Panc1 (cell line): ENCODE data around the gene PIK3R6. TPM values are rescaled to one million over a fixed set of nuclear protein-coding genes. Genes with fewer than 3 reads are reported as not detected.
"Not testable (repeated sequence)": the region's sequence is repeated elsewhere in the genome, so short reads cannot be mapped to it uniquely, and the experiment has no call there.

Source experiments
- ATAC-seq: fragments of 200-7000 bp; cut with Tn5 transposase; 2 replicates; pipeline ENCODE4 v1.9.1; 2020; ENCODE audit warnings: mild to moderate bottlenecking, moderate library complexity
- BruUV-seq: library from RNA; stranded (reverse); fragments of 400-500 nt; replicated peaks from 2 replicates; lab custom pipeline; 2021; lab: Mats Ljungman, UMichigan
- CTCF ChIA-PET: fragments of 300-600 bp; sonication (Branson Sonifier 250); formaldehyde crosslinking; loops from one replicate; lab custom pipeline; 2022; ENCODE audit warnings: antibody characterized with exemption; lab: Charles Lee
- POLR2A ChIA-PET: fragments of 300-600 bp; sonication (Branson Sonifier 250); formaldehyde crosslinking; loops from one replicate; lab custom pipeline; 2022; ENCODE audit warnings: antibody characterized with exemption; lab: Charles Lee
- DNase-seq: peaks from one replicate; pipeline ENCODE4 v3.0.0-alpha.2; 2010; ENCODE audit warnings: low read depth, low spot score
- H3K27ac ChIP-seq: 2 replicates; pipeline ENCODE4 v1.5.1; 2011; ENCODE audit warnings: mild to moderate bottlenecking, low read length, inconsistent platforms
- H3K27me3 ChIP-seq: fragments of 200-500 bp; sonication (Bioruptor generic); 2 replicates; pipeline ENCODE4 v1.6.0; 2014; ENCODE audit warnings: low read length, inconsistent platforms; ENCODE audit not compliant: control insufficient read depth, insufficient read depth
- H3K36me3 ChIP-seq: fragments of 200-500 bp; sonication (Bioruptor generic); 2 replicates; pipeline ENCODE4 v1.5.1; 2014; ENCODE audit warnings: inconsistent platforms, mild to moderate bottlenecking, low read length, moderate library complexity; ENCODE audit not compliant: control insufficient read depth, insufficient read depth
- H3K4me1 ChIP-seq: 2 replicates; pipeline ENCODE4 v1.5.1; 2011; ENCODE audit warnings: inconsistent platforms, mild to moderate bottlenecking, low read length, moderate library complexity; ENCODE audit not compliant: control insufficient read depth, insufficient read depth
- H3K4me3 ChIP-seq, 2 experiments: 2 replicates each; pipeline ENCODE4 v1.5.1; 2011 to 2012; ENCODE audit warnings: low read depth in 2 of 2, low read length in 2 of 2, mild to moderate bottlenecking in 2 of 2, inconsistent platforms in 1 of 2, moderate library complexity in 1 of 2
- H3K9me3 ChIP-seq: fragments of 200-500 bp; sonication (Bioruptor generic); 2 replicates; pipeline ENCODE4 v1.5.1; 2014; ENCODE audit warnings: low read depth, mild to moderate bottlenecking, inconsistent platforms, low read length, moderate library complexity; ENCODE audit not compliant: control insufficient read depth, insufficient read depth
- POLR2AphosphoS5 ChIP-seq: IDR thresholded peaks from 2 replicates; pipeline ENCODE4 v1.6.1; 2012; ENCODE audit warnings: mild to moderate bottlenecking, low read depth, low read length, moderate library complexity
- REST ChIP-seq, 2 experiments: IDR thresholded peaks; 2 replicates each; pipeline ENCODE4 v1.6.1; 2011 to 2012; ENCODE audit warnings: low read depth in 2 of 2, control low read depth in 1 of 2, low read length in 1 of 2, mild to moderate bottlenecking in 1 of 2, moderate library complexity in 1 of 2; ENCODE audit not compliant: insufficient read depth in 1 of 2
- SIN3A ChIP-seq: IDR thresholded peaks from 2 replicates; pipeline ENCODE4 v1.6.1; 2012; ENCODE audit warnings: low read depth, mild to moderate bottlenecking, low read length, moderate library complexity, borderline replicate concordance; ENCODE audit not compliant: insufficient read depth
- TCF7L2 ChIP-seq: IDR thresholded peaks from 2 replicates; pipeline ENCODE4 v1.6.1; 2011; ENCODE audit warnings: mild to moderate bottlenecking, low read depth, low read length, inconsistent platforms
- in situ Hi-C: cut with HindIII; loops from 2 replicates; pipeline ENCODE4 v1.10.0; 2016; ENCODE audit warnings: low sequenced_read_pairs, low pct_unique_long_range_greater_than_20kb
- intact Hi-C: fragments of 100-400 bp; cut with micrococcal nuclease; formaldehyde crosslinking; loops from one replicate; pipeline ENCODE4 v1.10.0; 2022; ENCODE audit not compliant: unreplicated experiment
- total RNA-seq: library from RNA; stranded (reverse); gene quantifications from one replicate; pipeline ENCODE4 v1.2.1, GENCODE V29; 2021; ENCODE audit not compliant: unreplicated experiment
- TF ChIP-seq, protein P1 (sequence below): fragments of 450-650 bp; IDR thresholded peaks from 2 replicates; pipeline ENCODE4 v1.5.1; 2017; ENCODE audit warnings: mild to moderate bottlenecking

The PIK3R6 gene
- total RNA-seq, 1 experiment from 2014 or later: not detected

- no peak for ATAC-seq
- BruUV-seq: no TSS peak
- TF ChIP-seq, protein P1, sequence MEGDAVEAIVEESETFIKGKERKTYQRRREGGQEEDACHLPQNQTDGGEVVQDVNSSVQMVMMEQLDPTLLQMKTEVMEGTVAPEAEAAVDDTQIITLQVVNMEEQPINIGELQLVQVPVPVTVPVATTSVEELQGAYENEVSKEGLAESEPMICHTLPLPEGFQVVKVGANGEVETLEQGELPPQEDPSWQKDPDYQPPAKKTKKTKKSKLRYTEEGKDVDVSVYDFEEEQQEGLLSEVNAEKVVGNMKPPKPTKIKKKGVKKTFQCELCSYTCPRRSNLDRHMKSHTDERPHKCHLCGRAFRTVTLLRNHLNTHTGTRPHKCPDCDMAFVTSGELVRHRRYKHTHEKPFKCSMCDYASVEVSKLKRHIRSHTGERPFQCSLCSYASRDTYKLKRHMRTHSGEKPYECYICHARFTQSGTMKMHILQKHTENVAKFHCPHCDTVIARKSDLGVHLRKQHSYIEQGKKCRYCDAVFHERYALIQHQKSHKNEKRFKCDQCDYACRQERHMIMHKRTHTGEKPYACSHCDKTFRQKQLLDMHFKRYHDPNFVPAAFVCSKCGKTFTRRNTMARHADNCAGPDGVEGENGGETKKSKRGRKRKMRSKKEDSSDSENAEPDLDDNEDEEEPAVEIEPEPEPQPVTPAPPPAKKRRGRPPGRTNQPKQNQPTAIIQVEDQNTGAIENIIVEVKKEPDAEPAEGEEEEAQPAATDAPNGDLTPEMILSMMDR: no peak
- TF ChIP-seq TCF7L2: no peak
- Histone ChIP-seq H3K9me3 (no peaks in the 10 kb centered on the region), H3K4me1 (no peaks in the 10 kb centered on the region), H3K4me3 (no peak overlapping the region), H3K36me3 (no peaks in the 10 kb centered on the region), H3K27me3 (no peaks in the 10 kb centered on the region), H3K27ac (no peak overlapping the region)
- intact Hi-C loops (no loop called here), in situ Hi-C loops (no loop called here)
- DNase-seq: no peak
- POLR2A ChIA-PET: no interaction called here
- CTCF ChIA-PET: no interaction called here
These were observed 18.7 kb upstream of the PIK3R6 start for GRCh38 chr17:8885967-8886684.

DNA sequence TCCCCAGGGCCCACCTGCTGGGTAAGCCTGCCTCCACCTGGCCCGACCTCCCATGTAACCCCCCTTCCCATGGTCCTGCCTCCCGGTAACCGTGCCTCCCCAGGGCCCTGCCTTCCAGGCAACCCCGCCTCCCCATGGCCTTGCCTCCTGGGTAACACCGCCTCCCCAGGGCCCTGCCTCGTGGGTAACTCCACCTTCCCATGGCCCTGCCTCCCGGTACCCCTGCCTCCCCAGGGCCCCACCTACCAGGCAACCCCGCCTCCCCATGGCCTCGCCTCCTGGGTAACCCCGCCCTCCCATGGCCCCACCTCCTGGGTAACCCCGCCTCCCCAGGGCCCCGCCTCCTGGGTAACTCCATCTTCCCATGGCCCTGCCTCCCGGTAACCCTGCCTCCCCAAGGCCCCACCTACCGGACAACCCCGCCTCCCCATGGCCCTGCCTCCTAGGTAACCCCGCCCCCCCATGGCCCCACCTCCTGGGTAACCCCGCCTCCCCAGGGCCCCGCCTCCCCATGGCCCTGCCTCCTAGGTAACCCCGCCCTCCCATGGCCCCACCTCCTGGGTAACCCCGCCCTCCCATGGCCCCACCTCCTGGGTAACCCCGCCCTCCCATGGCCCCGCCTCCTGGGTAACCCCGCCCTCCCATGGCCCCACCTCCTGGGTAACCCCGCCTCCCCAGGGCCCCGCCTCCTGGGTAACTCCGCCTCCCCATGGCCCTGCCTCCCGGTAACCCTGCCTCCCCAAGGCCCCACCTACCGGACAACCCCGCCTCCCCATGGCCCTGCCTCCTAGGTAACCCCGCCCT lies 17.9 kb upstream of the PIK3R6 start:
- DNase-seq, in situ Hi-C loops, H3K4me3 ChIP-seq, POLR2A ChIA-PET, BruUV-seq, ATAC-seq, H3K27me3 ChIP-seq, H3K27ac ChIP-seq, H3K9me3 ChIP-seq, intact Hi-C loops, H3K36me3 ChIP-seq, CTCF ChIA-PET, H3K4me1 ChIP-seq: not testable (repeated sequence)

- H3K4me1 ChIP-seq: no peaks in the 10 kb centered on the region
- ChIA-PET CTCF (no interaction called here), POLR2A (no interaction called here)
- no peak for DNase-seq
- no TSS peak for BruUV-seq
- H3K4me3 ChIP-seq: no peak overlapping the region
- TF ChIP-seq TCF7L2: no peak
- no peak for TF ChIP-seq POLR2AphosphoS5
- TF ChIP-seq, protein P1: no peak
- no peak for TF ChIP-seq REST (IDR thresholded peaks at IDR 0.05; ENCODE audit: insufficient read depth in 1 of 2, low read depth in 2 of 2, low read length in 1 of 2)
- TF ChIP-seq SIN3A: no peak
- H3K27ac ChIP-seq: no peak overlapping the region
- no peaks in the 10 kb centered on the region for H3K9me3 ChIP-seq
- intact Hi-C loops (no loop called here), in situ Hi-C loops (no loop called here)
- no peaks in the 10 kb centered on the region for H3K27me3 ChIP-seq
- no peak for ATAC-seq
- H3K36me3 ChIP-seq: no peaks in the 10 kb centered on the region
These were observed 17.0 kb upstream of the PIK3R6 start for GRCh38 chr17:8884336-8884990.
